SK-N-MC (cell line): ENCODE results near the gene GRK2.

Experiments used
- EZH2 ChIP-seq: fragments of 200-600 bp; sonication (generic); IDR thresholded peaks from one replicate; pipeline ENCODE4 v1.6.1; 2017; ENCODE audit warnings: antibody characterized with exemption
- FOXP2 ChIP-seq: optimal IDR thresholded peaks from 2 replicates; pipeline ENCODE3; 2011; ENCODE audit warnings: mild to moderate bottlenecking, moderate library complexity; ENCODE audit not compliant: insufficient read depth; ENCODE audit errors: extremely low read length, control extremely low read depth
- POLR2AphosphoS5 ChIP-seq: IDR thresholded peaks from 2 replicates; pipeline ENCODE4 v1.6.1; 2012; ENCODE audit warnings: mild to moderate bottlenecking, low read depth, low read length, borderline replicate concordance

GRCh38 chr11:67323526-67323925 lies 57.3 kb downstream of the GRK2 start:
- TF ChIP-seq POLR2AphosphoS5 (no peak), EZH2 (no peak), FOXP2 (no peak)
